ENCODE measurements around the gene HIPK2. TPM values are rescaled to one million over a fixed set of nuclear protein-coding genes. Genes with fewer than 3 reads are reported as not detected.

HIPK2 gene
- total RNA-seq, 2 experiments from 2014 or later = 17.3 to 17.6 TPM

DNA sequence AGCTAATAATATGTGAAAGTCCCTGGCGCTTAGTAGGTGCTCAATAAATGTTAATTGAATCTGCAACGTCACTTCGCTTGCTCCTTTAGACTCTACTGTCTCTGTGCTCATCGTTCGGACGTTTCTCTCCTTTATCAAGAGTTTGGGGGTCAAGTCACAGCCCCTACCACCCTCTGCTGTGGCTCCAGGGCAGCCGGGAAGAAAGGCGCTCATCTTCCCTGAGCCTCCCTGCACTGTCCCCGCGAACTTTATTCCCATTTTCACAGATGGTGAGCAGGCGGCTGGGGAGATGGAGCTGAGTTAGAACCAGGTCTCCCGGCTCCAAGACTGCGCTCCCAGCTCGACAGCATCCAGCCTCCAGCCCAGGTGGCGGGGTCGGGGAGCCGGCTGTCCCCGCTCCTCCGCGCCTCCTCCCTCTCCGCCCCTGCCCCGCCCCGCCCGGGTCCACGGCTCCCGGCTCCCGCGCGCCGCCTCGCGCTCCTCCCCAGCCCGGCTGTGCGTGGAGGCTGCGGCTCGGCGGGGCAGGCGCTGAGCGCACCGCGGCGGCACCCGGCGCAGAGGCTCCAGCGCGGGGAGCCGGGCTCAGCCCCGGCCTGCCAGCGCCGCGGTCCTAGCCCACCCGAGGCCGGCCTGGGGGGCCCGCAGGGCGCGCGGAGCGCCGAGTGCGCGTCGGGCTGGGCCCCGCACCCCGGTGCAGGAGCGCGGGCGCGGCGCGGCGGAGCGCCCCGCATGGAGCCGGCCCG, 254.4 kb downstream of the HIPK2 start, which contains the start of gene CLEC2L:
Gene CLEC2L, plus strand, starts transcription at position 487 of the 743 bp plus-strand sequence. Its CDS starts 243 bp downstream, at position 730.
- intact Hi-C loops (cut with micrococcal nuclease) = no loop called here
- Mint-ChIP-seq H3K9me3 (no peaks in the 10 kb centered on the region), H3K4me3 (peak within 1 kb of the TSS; percentile 31), H3K27me3 (peaks cover 34% of the 10 kb centered on the region), H3K4me1 (ENCODE audit: low read depth) (peaks cover 5% of the 10 kb centered on the region), H3K27ac (no peak within 1 kb of the TSS), H3K36me3 (ENCODE audit: low read depth) (no peaks in the 10 kb centered on the region)
- ATAC-seq (peak; percentile 45), DNase-seq (no peak)
- TF ChIP-seq, protein P1, sequence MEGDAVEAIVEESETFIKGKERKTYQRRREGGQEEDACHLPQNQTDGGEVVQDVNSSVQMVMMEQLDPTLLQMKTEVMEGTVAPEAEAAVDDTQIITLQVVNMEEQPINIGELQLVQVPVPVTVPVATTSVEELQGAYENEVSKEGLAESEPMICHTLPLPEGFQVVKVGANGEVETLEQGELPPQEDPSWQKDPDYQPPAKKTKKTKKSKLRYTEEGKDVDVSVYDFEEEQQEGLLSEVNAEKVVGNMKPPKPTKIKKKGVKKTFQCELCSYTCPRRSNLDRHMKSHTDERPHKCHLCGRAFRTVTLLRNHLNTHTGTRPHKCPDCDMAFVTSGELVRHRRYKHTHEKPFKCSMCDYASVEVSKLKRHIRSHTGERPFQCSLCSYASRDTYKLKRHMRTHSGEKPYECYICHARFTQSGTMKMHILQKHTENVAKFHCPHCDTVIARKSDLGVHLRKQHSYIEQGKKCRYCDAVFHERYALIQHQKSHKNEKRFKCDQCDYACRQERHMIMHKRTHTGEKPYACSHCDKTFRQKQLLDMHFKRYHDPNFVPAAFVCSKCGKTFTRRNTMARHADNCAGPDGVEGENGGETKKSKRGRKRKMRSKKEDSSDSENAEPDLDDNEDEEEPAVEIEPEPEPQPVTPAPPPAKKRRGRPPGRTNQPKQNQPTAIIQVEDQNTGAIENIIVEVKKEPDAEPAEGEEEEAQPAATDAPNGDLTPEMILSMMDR (IDR thresholded peaks at IDR 0.05) = no peak
- POLR2A ChIA-PET = no interaction called here
- CTCF ChIA-PET = interaction anchor here (1.7 kb wide), 1 partner anchor 480 kb away, joined by 5 read pairs; no protein-coding TSS in a partner anchor

DNA sequence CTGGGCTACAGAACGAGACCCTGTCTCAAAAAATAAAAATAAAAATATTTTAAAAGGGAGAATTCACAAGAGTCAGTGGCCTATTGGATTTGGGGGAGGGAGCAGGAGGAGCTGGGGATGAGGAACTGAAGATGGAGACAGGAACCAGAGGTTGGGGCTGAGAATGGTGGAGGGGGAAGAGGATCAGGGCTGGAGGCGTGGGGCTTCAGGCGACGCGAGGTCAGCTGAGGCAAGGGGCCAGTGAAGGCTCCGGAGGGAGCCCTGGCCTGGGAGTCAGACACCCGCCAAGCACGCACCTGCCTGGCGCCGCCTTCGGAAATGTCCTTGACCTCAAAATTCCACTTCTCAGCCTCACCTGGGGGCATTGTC, 255.0 kb downstream of the HIPK2 start:
- TF ChIP-seq, protein P1 (IDR thresholded peaks at IDR 0.05) = no peak
- CTCF ChIA-PET = interaction anchor here (1.7 kb wide), 1 partner anchor 480 kb away, joined by 5 read pairs; no protein-coding TSS in a partner anchor
- intact Hi-C loops (cut with micrococcal nuclease) = no loop called here
- DNase-seq (no peak), ATAC-seq (no peak)
- H3K4me1 Mint-ChIP-seq (ENCODE audit: low read depth) = peaks cover 5% of the 10 kb centered on the region
- peaks cover 35% of the 10 kb centered on the region for H3K27me3 Mint-ChIP-seq
- no peaks in the 10 kb centered on the region for H3K36me3 Mint-ChIP-seq (ENCODE audit: low read depth)
- no peak overlapping the region for H3K4me3 Mint-ChIP-seq
- POLR2A ChIA-PET = no interaction called here
- H3K9me3 Mint-ChIP-seq = no peaks in the 10 kb centered on the region
- H3K27ac Mint-ChIP-seq = no peak overlapping the region

DNA sequence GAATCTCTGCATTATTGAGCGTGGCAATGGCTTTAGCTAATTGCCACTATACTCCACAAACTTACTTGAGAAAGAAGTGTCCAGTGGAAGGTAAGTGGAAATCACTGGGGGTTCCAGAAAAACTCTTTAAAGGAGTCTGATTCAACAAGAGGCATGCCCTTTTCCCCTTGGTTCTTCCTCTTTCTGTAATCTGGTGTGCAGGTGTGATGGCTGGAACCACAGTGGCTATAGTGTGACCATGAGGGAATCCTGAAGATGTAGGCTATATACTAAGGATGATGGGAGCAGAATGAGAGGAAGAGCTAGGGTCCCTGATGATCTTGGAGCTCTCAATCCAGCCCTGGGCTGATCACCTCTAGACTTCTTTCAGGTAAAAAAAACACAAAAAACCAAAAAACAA, 256.4 kb downstream of the HIPK2 start:
- TF ChIP-seq, protein P1 (IDR thresholded peaks at IDR 0.05) = no peak
- Mint-ChIP-seq H3K4me1 (ENCODE audit: low read depth) (peaks cover 3% of the 10 kb centered on the region), H3K36me3 (ENCODE audit: low read depth) (no peaks in the 10 kb centered on the region), H3K4me3 (no peak overlapping the region), H3K27me3 (peaks cover 34% of the 10 kb centered on the region), H3K9me3 (no peaks in the 10 kb centered on the region), H3K27ac (no peak overlapping the region)
- ATAC-seq (no peak), DNase-seq (no peak)
- ChIA-PET POLR2A (no interaction called here), CTCF (no interaction called here)
- intact Hi-C loops (cut with micrococcal nuclease) = no loop called here

DNA sequence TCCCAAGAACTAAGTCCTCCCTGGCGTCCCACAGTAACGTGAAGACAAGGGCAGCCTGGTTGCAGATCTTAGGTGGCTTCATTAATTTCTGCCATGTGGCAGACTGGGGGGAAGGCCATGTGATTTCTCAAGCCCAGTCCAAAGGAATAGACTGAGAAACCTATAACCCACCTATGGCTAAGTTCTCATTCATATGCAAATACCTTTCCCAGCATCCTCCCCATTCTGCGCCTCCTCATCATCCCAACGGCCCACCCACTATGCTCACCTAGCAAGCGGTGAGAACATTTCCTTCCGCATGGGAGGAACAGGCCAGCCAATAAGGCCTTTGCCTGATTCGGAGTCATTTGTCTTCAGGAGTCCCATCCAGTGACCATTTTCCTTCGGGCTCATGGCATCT, 262.5 kb downstream of the HIPK2 start:
- ChIA-PET POLR2A (no interaction called here), CTCF (no interaction called here)
- no peaks in the 10 kb centered on the region for H3K9me3 Mint-ChIP-seq
- peaks cover 2% of the 10 kb centered on the region for H3K27me3 Mint-ChIP-seq
- H3K4me3 Mint-ChIP-seq = no peak overlapping the region
- no peak for DNase-seq
- intact Hi-C loops (cut with micrococcal nuclease) = no loop called here
- TF ChIP-seq, protein P1 (IDR thresholded peaks at IDR 0.05) = no peak
- no peaks in the 10 kb centered on the region for H3K36me3 Mint-ChIP-seq (ENCODE audit: low read depth)
- no peak overlapping the region for H3K27ac Mint-ChIP-seq
- no peak for ATAC-seq
- no peaks in the 10 kb centered on the region for H3K4me1 Mint-ChIP-seq (ENCODE audit: low read depth)

Other genes with a start within 250 kb of the HIPK2 start
- gene TBXAS1, start 51.3 kb upstream of the HIPK2 start, total RNA-seq = 1 to 10 TPM; 1.5 to 2.1 TPM

Data from activated CD8-positive, alpha-beta T cell treated with anti-CD3 and anti-CD28 coated beads for 36 hours (primary cell).